Fibroblast of pulmonary artery (primary cell): Measurements from ENCODE around the gene IDUA.

ENCODE experiments used
- DNase-seq: peaks from one replicate; pipeline ENCODE4 v3.0.0-alpha.2; 2010; ENCODE audit warnings: low read depth
- H3K4me3 ChIP-seq: replicated peaks from 2 replicates; pipeline ENCODE4 v1.5.1; 2011; ENCODE audit warnings: low read depth, mild to moderate bottlenecking, control low read depth, low read length, moderate library complexity
- TF ChIP-seq, protein P1 (sequence below): IDR thresholded peaks from 2 replicates; pipeline ENCODE4 v1.5.1; 2011; ENCODE audit warnings: mild to moderate bottlenecking, control low read depth, low read length, inconsistent platforms; ENCODE audit errors: missing control alignments

The IDUA gene

DNA sequence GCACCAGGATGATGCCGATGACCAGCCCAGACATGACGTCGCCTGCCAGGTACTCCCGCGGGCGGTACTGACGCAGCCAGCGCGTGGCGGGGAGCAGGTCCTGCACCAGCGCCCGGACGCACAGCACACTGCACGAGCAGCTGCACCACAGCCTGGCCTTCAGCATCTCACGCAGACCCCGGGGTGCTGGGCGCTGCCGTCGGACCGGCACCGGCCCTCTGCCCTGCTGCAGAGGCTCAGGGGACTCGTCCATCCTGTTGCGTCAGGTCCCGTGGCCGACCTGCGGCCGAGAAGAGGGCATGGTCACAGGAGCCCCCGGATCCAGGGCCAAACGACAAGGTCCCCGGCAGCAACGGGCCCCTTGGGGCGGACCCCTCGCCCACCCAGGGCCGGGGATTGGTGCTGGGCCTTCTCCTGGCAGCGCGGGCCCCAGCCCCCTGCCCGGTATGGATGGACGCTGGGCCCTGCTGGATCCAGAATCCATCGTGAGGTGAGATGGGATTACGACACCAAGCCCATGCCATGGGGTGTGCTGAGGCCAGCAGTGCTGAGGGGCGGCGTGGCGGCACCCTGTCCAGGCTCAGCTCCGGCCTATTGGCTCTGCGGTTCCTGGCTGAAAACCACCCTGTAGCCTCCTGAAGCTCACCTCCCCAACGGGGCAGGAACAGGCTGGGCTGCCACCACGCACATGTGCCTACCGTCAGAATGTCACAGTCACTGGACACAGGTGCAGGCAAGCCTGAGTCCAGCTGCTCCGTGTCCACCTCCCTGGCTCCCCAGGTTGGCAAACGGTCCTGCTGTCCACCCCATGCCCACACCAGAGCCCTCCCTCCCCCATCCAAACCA, 4.8 kb downstream of the IDUA start:
- TF ChIP-seq, protein P1, sequence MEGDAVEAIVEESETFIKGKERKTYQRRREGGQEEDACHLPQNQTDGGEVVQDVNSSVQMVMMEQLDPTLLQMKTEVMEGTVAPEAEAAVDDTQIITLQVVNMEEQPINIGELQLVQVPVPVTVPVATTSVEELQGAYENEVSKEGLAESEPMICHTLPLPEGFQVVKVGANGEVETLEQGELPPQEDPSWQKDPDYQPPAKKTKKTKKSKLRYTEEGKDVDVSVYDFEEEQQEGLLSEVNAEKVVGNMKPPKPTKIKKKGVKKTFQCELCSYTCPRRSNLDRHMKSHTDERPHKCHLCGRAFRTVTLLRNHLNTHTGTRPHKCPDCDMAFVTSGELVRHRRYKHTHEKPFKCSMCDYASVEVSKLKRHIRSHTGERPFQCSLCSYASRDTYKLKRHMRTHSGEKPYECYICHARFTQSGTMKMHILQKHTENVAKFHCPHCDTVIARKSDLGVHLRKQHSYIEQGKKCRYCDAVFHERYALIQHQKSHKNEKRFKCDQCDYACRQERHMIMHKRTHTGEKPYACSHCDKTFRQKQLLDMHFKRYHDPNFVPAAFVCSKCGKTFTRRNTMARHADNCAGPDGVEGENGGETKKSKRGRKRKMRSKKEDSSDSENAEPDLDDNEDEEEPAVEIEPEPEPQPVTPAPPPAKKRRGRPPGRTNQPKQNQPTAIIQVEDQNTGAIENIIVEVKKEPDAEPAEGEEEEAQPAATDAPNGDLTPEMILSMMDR: no peak
- no peak for DNase-seq
- no peak overlapping the region for H3K4me3 ChIP-seq

DNA sequence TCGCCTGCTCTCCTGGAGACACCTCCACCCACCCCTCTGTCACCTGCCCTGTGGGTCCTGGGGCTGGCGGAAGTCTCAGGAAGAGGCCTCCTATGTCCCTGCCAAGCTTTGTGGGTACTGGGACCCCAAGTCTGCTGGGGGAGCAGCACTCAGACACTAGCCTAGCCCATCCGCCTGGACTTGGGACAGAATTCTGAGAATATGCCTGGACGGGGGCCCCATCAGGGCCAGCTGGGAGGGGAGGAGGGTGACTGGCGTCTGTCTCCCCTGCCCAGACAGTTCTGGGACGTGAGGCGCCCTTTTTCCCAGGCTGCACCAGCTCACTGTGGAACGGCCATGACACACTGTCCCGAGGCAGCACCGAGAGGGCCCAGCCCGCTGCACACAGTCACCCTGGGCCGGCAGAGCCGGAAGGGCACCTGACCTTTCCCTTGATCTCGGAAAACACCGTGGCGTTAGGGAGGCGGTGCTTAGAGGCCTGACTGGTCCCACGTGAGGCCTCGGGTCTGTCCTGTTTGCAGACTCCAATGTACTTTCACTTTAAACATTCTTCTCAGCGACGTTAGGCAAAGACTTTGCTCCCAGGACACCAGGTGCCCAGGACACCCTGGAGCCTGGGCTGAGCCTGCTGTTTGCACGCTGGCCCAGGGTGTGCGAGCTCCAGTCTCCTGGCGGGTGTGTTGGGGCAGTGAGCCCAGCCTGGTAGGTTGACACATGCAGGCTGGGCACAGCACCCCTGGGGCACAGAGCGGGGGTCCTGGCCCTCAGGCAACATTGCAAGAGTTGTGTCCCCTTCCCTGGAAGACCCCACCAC, 5.7 kb downstream of the IDUA start:
- TF ChIP-seq, protein P1: no peak
- DNase-seq: no peak
- no peak overlapping the region for H3K4me3 ChIP-seq

DNA sequence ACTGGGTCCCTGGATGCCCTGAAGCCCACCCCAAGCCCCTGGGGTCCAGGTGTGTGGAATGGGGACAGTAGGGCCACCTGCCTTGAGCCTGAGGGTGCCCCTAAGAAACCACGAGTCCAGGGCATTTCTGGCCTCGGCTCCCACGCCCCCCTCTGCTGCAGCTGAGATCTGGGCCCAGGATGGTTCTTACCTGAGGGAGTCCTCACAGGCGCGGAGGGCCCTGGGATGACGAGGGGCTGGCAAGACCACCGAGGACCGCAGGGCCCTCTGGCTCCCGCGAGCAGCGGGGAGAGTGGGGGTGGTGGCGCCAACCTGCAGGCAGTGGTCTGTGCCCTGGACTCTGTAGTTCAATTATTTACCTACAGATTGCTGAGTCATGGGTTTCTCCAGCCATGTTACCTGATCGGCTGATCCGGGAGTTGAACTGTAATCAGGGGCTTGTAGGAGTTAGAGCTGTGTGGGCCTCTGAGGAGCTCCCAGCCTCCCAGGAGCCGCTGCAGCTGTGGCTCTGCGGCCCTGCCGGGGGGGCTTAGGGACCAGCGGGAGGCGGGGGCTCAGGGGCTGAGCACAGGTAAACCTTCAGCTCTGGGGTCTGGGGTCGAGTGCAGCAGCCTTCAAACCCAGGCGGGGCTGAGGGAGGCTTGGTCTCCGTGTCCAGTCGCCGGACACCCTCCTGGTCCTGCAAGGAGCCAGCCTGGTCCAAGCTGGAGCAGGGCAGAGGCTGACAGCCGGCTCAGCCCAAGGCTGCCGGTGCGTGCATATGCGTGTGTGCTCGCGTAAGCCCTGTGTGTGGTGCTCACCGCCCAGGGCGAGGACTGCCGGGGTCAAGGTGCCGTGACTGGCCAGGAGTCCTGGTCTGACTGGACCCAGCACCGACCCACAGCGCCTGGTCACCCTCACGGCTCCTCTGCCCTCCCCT, 6.5 kb downstream of the IDUA start, which contains the start of gene SLC26A1:
Gene SLC26A1 (minus strand): TSS at position 294 of the 919 bp plus-strand sequence. CDS start 1,701 bp downstream, outside the sequence.
- H3K4me3 ChIP-seq: no peak within 1 kb of the TSS
- TF ChIP-seq, protein P1: no peak
- no peak for DNase-seq

DNA sequence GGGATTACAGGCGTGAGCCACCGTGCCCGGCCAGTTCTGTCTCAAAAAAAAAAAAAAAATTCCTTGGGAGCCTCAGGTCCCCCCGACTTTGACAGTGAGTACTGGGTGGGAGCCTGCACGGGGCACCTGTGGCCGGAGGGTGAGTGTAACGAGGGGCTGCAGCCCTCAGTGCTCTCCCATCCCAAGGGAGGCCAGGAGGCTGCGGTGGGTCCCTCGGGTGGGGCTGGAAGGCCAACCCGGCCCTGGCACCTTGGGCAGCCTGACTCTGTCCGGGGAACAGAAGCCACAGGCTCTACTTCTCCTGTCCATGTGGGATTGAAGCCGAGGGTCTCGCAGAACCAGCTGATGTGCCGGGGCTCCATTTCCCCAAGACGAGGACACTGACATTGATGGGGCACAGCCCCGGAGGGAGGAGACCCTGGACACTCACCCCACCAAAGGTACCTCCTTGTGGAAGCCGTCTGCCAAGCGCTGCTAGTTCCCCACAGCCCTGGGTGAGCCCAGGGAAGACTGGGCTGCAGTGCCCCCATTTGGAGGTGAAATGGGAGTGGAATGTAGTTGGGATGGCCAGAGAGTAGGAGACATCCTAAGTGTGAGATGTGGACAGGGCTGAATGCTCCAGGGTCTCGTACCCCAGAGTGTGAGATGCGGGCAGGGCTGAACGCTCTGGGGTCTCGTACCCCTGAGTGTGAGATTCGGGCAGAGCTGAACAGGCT, 8.6 kb downstream of the IDUA start:
- DNase-seq: no peak
- TF ChIP-seq, protein P1: no peak
- H3K4me3 ChIP-seq: no peak overlapping the region

DNA sequence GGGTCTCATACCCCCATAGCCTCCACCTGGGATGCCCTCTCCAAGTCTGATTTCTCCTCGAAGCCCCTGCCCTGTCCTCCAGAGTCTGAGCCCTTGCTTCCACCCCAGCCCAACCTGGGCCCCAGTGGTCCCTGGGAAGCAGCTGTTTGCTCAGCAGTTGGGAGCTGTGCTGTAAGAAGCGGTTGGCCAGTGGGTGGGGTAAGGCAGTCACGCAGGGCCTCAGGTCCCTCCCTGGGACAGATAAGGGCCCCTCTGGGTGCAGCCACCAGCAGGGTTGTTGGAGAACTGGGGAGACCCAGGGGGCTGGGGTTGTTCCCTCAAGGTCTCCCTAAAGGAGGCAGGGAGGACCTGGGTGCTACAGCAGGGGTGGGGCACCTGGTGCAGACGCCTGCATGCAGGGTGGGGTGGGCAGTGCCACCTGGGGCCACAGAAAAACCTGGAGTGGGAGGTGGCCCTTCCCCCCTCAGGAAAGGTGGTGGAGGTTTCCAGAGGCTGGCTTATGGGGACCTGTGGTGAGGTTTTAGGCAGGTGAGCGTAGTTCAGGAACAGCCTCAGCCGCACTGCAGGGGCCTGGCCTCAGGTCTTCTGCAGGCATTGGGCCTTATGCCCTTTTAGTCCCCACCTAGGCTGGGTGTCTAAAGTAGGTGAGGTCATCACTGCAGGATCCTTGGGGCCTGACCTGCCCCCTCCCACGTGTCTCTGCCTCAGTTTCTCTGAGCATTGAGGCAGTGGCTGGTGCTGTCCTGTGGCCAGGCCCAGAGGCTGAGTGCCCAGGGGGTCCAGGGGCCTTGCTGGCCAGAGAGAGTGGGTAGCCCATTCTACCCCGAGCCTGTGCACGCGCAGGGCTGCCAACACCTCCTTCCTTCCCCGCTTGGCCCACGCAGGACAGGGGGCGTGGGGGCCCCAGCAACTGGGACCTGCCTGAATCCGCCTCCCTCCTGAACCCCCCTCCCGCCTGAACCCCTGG, 9.5 kb downstream of the IDUA start:
- H3K4me3 ChIP-seq: no peak overlapping the region
- no peak for DNase-seq
- TF ChIP-seq, protein P1: no peak
